H1 (cell line): Measurements from ENCODE around the gene TMBIM1. TPM values are rescaled to one million over a fixed set of nuclear protein-coding genes. Genes with fewer than 3 reads are reported as not detected.

ENCODE experiments used
- CTCF ChIA-PET: fragments of 300-600 bp; sonication (Branson Sonifier 250); formaldehyde crosslinking; loops from one replicate; lab custom pipeline; 2021; ENCODE audit not compliant: partially characterized antibody; lab: Charles Lee
- POLR2A ChIA-PET: fragments of 300-600 bp; sonication (Branson Sonifier 250); formaldehyde crosslinking; loops from one replicate; lab custom pipeline; 2021; ENCODE audit warnings: inconsistent platforms; ENCODE audit not compliant: partially characterized antibody; lab: Charles Lee
- DNase-seq, 2 experiments: peaks; one replicate each; pipeline versions ENCODE4 v3.0.0 to v3.0.0-alpha.2; 2010 to 2022; ENCODE audit warnings: low spot score in 2 of 2, low read depth in 1 of 2, mixed read lengths in 1 of 2
- FAIRE-seq: peaks from 2 replicates; lab custom pipeline; 2011; peaks lifted over from hg19 to GRCh38; lab: Jason Lieb, UNC
- H2AFZ ChIP-seq: 2 replicates; pipeline ENCODE4 v1.8.1; 2012; ENCODE audit warnings: low read length, inconsistent platforms
- H2AK5ac ChIP-seq: 2 replicates; pipeline ENCODE4 v1.6.1; 2013; ENCODE audit warnings: low read depth, low read length
- H2BK120ac ChIP-seq: replicated peaks from 2 replicates; pipeline ENCODE3; 2013; ENCODE audit warnings: low read depth, low read length, inconsistent platforms
- H2BK12ac ChIP-seq: 2 replicates; pipeline ENCODE4 v1.6.1; 2013; ENCODE audit warnings: low read depth, low read length
- H2BK15ac ChIP-seq: 2 replicates; pipeline ENCODE4 v1.6.1; 2013; ENCODE audit warnings: low read length
- H2BK20ac ChIP-seq: 2 replicates; pipeline ENCODE4 v1.6.1; 2013; ENCODE audit warnings: low read length
- H2BK5ac ChIP-seq: 2 replicates; pipeline ENCODE4 v1.6.1; 2013; ENCODE audit warnings: low read depth, low read length
- H3K14ac ChIP-seq: 2 replicates; pipeline ENCODE4 v1.6.1; 2013; ENCODE audit warnings: inconsistent platforms; ENCODE audit not compliant: insufficient read length
- H3K18ac ChIP-seq: 2 replicates; pipeline ENCODE4 v1.6.1; 2013; ENCODE audit warnings: low read length; ENCODE audit errors: extremely low read depth
- H3K23ac ChIP-seq: 2 replicates; pipeline ENCODE4 v1.6.1; 2013; ENCODE audit warnings: inconsistent platforms; ENCODE audit not compliant: insufficient read length
- H3K23me2 ChIP-seq: 2 replicates; pipeline ENCODE4 v1.6.1; 2013; ENCODE audit warnings: low read depth, low read length
- H3K27ac ChIP-seq: 2 replicates; pipeline ENCODE4 v1.6.1; 2011; ENCODE audit warnings: low read depth, low read length, inconsistent platforms
- H3K27me3 ChIP-seq, 4 experiments: replicated peaks in 1 of 4; 1 replicate in 1 of 4; 2 replicates in 3 of 4; pipeline versions ENCODE4 v1.6.1 to v1.8.1; 2011 to 2013; ENCODE audit warnings: low read length in 3 of 4, mild to moderate bottlenecking in 3 of 4, inconsistent platforms in 2 of 4, mixed read lengths in 2 of 4, moderate library complexity in 1 of 4; ENCODE audit not compliant: control insufficient read depth in 3 of 4, insufficient read depth in 3 of 4; ENCODE audit errors: extremely low read depth in 1 of 4
- H3K36me3 ChIP-seq, 4 experiments: 2 replicates each; pipeline versions ENCODE4 v1.6.1 to v1.8.1; 2011 to 2013; ENCODE audit warnings: mild to moderate bottlenecking in 4 of 4, low read length in 3 of 4, moderate library complexity in 2 of 4, control low read depth in 1 of 4, inconsistent platforms in 1 of 4; ENCODE audit not compliant: insufficient read depth in 4 of 4, control insufficient read depth in 2 of 4
- H3K4ac ChIP-seq: replicated peaks from 2 replicates; pipeline ENCODE3; 2013; ENCODE audit warnings: low read length, low read depth, mixed read lengths, inconsistent platforms; ENCODE audit not compliant: insufficient read length
- H3K4me1 ChIP-seq, 4 experiments: replicated peaks in 1 of 4; 1 replicate in 1 of 4; 2 replicates in 3 of 4; pipeline versions ENCODE4 v1.6.1 to v1.8.1; 2011 to 2013; ENCODE audit warnings: low read length in 3 of 4, inconsistent platforms in 2 of 4, mixed read lengths in 1 of 4; ENCODE audit not compliant: insufficient read depth in 4 of 4, control insufficient read depth in 3 of 4
- H3K4me2 ChIP-seq, 2 experiments: 2 replicates each; pipeline versions ENCODE4 v1.6.1 to v1.8.1; 2011 to 2013; ENCODE audit warnings: low read depth in 2 of 2, low read length in 2 of 2, control low read depth in 1 of 2, inconsistent platforms in 1 of 2, mild to moderate bottlenecking in 1 of 2; ENCODE audit not compliant: insufficient read depth in 1 of 2
- H3K4me3 ChIP-seq, 4 experiments: fragments of 200-600, 300-600 bp in 1 of 4; sonication (generic), shearing (Covaris generic), sonication (Bioruptor Twin) in 1 of 4; 2 replicates each; pipeline versions ENCODE4 v1.5.1 to v1.8.1; 2011 to 2016; ENCODE audit warnings: low read length in 4 of 4, low read depth in 3 of 4, control low read depth in 2 of 4, inconsistent platforms in 2 of 4, mild to moderate bottlenecking in 2 of 4, mixed read lengths in 1 of 4, moderate library complexity in 1 of 4; ENCODE audit not compliant: insufficient read depth in 2 of 4; ENCODE audit errors: extremely low read depth in 1 of 4
- H3K56ac ChIP-seq: replicated peaks from 2 replicates; pipeline ENCODE3; 2013; ENCODE audit warnings: low read depth, mild to moderate bottlenecking, mixed read lengths, low read length, inconsistent platforms; ENCODE audit not compliant: insufficient read length
- H3K79me1 ChIP-seq: 2 replicates; pipeline ENCODE4 v1.6.1; 2013; ENCODE audit warnings: low read depth, low read length, control low read depth
- H3K79me2 ChIP-seq, 2 experiments: 2 replicates each; pipeline versions ENCODE4 v1.6.1 to v1.8.1; 2012 to 2013; ENCODE audit warnings: low read length in 2 of 2, mild to moderate bottlenecking in 2 of 2, inconsistent platforms in 1 of 2; ENCODE audit not compliant: insufficient read depth in 2 of 2, control insufficient read depth in 1 of 2
- H3K9ac ChIP-seq, 4 experiments: replicated peaks in 1 of 4; 1 replicate in 1 of 4; 2 replicates in 3 of 4; pipeline versions ENCODE4 v1.6.1 to v1.8.1; 2011 to 2013; ENCODE audit warnings: low read depth in 3 of 4, low read length in 3 of 4, control low read depth in 2 of 4, mild to moderate bottlenecking in 2 of 4, moderate library complexity in 2 of 4, inconsistent platforms in 1 of 4; ENCODE audit errors: extremely low read depth in 1 of 4
- H3K9me3 ChIP-seq, 2 experiments: 2 replicates each; pipeline versions ENCODE4 v1.6.1 to v1.8.1; 2012 to 2013; ENCODE audit warnings: mild to moderate bottlenecking in 2 of 2, moderate library complexity in 2 of 2, control low read depth in 1 of 2, inconsistent platforms in 1 of 2, low read depth in 1 of 2, low read length in 1 of 2, mixed read lengths in 1 of 2; ENCODE audit not compliant: insufficient read depth in 2 of 2
- H4K20me1 ChIP-seq, 2 experiments: replicated peaks in 1 of 2; 2 replicates each; pipeline versions ENCODE3 to v1.8.1; 2011 to 2013; ENCODE audit warnings: inconsistent platforms in 2 of 2, low read length in 2 of 2, mild to moderate bottlenecking in 1 of 2; ENCODE audit not compliant: insufficient read depth in 2 of 2, control insufficient read depth in 1 of 2
- H4K5ac ChIP-seq: 2 replicates; pipeline ENCODE4 v1.6.1; 2013; ENCODE audit warnings: low read length, low read depth, mixed read lengths, inconsistent platforms; ENCODE audit not compliant: insufficient read length
- H4K8ac ChIP-seq: 2 replicates; pipeline ENCODE4 v1.8.0; 2013; ENCODE audit warnings: mild to moderate bottlenecking, moderate library complexity, low read length, inconsistent platforms; ENCODE audit not compliant: insufficient read depth; ENCODE audit errors: extremely low read depth
- H4K91ac ChIP-seq: replicated peaks from 2 replicates; pipeline ENCODE3; 2013; ENCODE audit warnings: low read length, mixed read lengths, inconsistent platforms; ENCODE audit not compliant: insufficient read length
- EGR1 ChIP-seq: IDR thresholded peaks from 2 replicates; pipeline ENCODE4 v1.6.1; 2011; ENCODE audit warnings: low read depth, low read length, borderline replicate concordance
- FOSL1 ChIP-seq: IDR thresholded peaks from 2 replicates; pipeline ENCODE4 v1.6.1; 2011; ENCODE audit warnings: mild to moderate bottlenecking, low read depth, low read length, moderate library complexity; ENCODE audit not compliant: insufficient read depth
- HDAC2 ChIP-seq, 2 experiments: fragments of 300-600 bp in 1 of 2; sonication (generic) in 1 of 2; IDR thresholded peaks; 2 replicates each; pipeline ENCODE4 v1.6.1; 2011 to 2012; ENCODE audit warnings: low read depth in 2 of 2, low read length in 2 of 2, mild to moderate bottlenecking in 2 of 2, moderate library complexity in 2 of 2, borderline replicate concordance in 1 of 2, inconsistent platforms in 1 of 2
- MAX ChIP-seq: IDR thresholded peaks from 2 replicates; pipeline ENCODE4 v1.6.1; 2012; ENCODE audit warnings: inconsistent platforms
- POU5F1 ChIP-seq: IDR thresholded peaks from 2 replicates; pipeline ENCODE4 v1.6.1; 2011; ENCODE audit warnings: low read depth, mild to moderate bottlenecking, low read length, moderate library complexity
- RFX5 ChIP-seq: IDR thresholded peaks from 2 replicates; pipeline ENCODE4 v1.6.1; 2011; ENCODE audit warnings: low read depth, low read length, improper control_type of control experiment, borderline replicate concordance
- SIRT6 ChIP-seq: IDR thresholded peaks from one replicate; pipeline ENCODE4 v1.7.1; 2012; ENCODE audit warnings: low read length, inconsistent platforms
- WGBS, 2 experiments: shearing (Covaris generic) in 1 of 2; methylation state at CpG; one replicate each; pipeline versions ENCODE4 v1.1.6 to v1.1.7; 2013 to 2015; ENCODE audit warnings: low lambda C conversion rate in 2 of 2, mixed read lengths in 2 of 2, inconsistent platforms in 1 of 2, low coverage in 1 of 2, missing lambda C conversion rate in 1 of 2; ENCODE audit not compliant: insufficient replicate concordance in 2 of 2, insufficient coverage in 1 of 2, insufficient read length in 1 of 2; ENCODE audit errors: extremely low coverage in 1 of 2, missing lambda C conversion rate in 1 of 2; 5-methylcytosine and 5-hydroxymethylcytosine counted together
- polyA plus RNA-seq, 7 experiments: library from polyadenylated mRNA; depleted of rRNA in 3 of 7; stranded (reverse) in 5 of 7; unstranded in 2 of 7; fragments of >200 nt in 5 of 7; fragments of 200-250 nt in 2 of 7; gene quantifications; 1 replicate in 5 of 7; 2 replicates in 1 of 7; 4 replicates in 1 of 7; pipeline versions ENCODE4 v1.2.1 to v1.2.3, GENCODE V29; 2011 to 2013; ENCODE audit warnings: missing spikeins in 2 of 7, mixed read lengths in 2 of 7
- total RNA-seq: library from RNA; stranded (reverse); fragmentation: NEBNext Ultra II Directional; extraction: Animal tissue kit (Norgen Biotek cat#: 25700); gene quantifications from 2 replicates; pipeline ENCODE4 v1.2.1, GENCODE V29; 2021
- TF ChIP-seq, protein P1 (sequence below): IDR thresholded peaks from 2 replicates; pipeline ENCODE4 v1.6.1; 2012; ENCODE audit warnings: low read length, inconsistent platforms
- TF ChIP-seq, protein P2 (sequence below): IDR thresholded peaks from 2 replicates; pipeline ENCODE4 v1.6.1; 2011; ENCODE audit warnings: low read length, improper control_type of control experiment

Gene TMBIM1
- total and polyA plus RNA-seq, 2 of the 8 experiments (the other 6 are each of a cell fraction or from before 2014, with no cell fraction given): 22.1 to 36.8 TPM

- Histone ChIP-seq H3K4me1 (peaks cover 5 to 29% (median 21%) of the 10 kb centered on the region in 4 experiments), H3K27me3 (no peaks in the 10 kb centered on the region), H2AK5ac (no peak overlapping the region), H4K8ac (no peak overlapping the region), H2AFZ (no peak overlapping the region), H3K36me3 (no peaks in the 10 kb centered on the region), H3K4ac (no peak overlapping the region), H4K5ac (no peak overlapping the region), H2BK120ac (no peak overlapping the region), H3K18ac (peak overlapping the region; percentile 34; the same call in 1 of the 2 replicates), H3K4me3 (no peak overlapping the region), H3K14ac (no peak overlapping the region), H3K56ac (no peak overlapping the region), H3K23me2 (peaks cover 12% of the 10 kb centered on the region; the same call in 1 of the 2 replicates), H3K9ac (no peak overlapping the region), H3K23ac (no peak overlapping the region), H2BK15ac (no peak overlapping the region), H3K79me2 (no peaks in the 10 kb centered on the region), H2BK5ac (no peak overlapping the region), H3K79me1 (no peaks in the 10 kb centered on the region), H3K27ac (no peak overlapping the region), H3K9me3 (no peaks in the 10 kb centered on the region), H4K20me1 (no peaks in the 10 kb centered on the region), H4K91ac (no peak overlapping the region), H2BK20ac (no peak overlapping the region), H2BK12ac (no peak overlapping the region), H3K4me2 (peak overlapping the region in 1 of 2 experiments; percentile 20; a peak in 1 of 4 replicates)
- 82% methylated on average over 2 of the region's 4 CpGs; no CpG with 5 or more reads in 1 of the 2 experiments for WGBS, 2 experiments
- CTCF ChIA-PET: interaction anchor here (0.6 to 2.7 kb wide), 6 partner anchors 9 to 1174 kb away, joined by 3 to 15 read pairs (median 4); partner anchors contain the start of gene CATIP
- no peak for DNase-seq
- POLR2A ChIA-PET: interaction anchor here (1.0 kb wide), 1 partner anchor 35 kb away, joined by 3 read pairs; no protein-coding TSS in a partner anchor
- FAIRE-seq: no peak
- TF ChIP-seq HDAC2 (IDR thresholded peaks at IDR 0.05; ENCODE audit: borderline replicate concordance in 1 of 2, low read depth in 2 of 2, low read length in 2 of 2): no peak
- no peak for TF ChIP-seq MAX
- TF ChIP-seq EGR1: no peak
- TF ChIP-seq, protein P1, sequence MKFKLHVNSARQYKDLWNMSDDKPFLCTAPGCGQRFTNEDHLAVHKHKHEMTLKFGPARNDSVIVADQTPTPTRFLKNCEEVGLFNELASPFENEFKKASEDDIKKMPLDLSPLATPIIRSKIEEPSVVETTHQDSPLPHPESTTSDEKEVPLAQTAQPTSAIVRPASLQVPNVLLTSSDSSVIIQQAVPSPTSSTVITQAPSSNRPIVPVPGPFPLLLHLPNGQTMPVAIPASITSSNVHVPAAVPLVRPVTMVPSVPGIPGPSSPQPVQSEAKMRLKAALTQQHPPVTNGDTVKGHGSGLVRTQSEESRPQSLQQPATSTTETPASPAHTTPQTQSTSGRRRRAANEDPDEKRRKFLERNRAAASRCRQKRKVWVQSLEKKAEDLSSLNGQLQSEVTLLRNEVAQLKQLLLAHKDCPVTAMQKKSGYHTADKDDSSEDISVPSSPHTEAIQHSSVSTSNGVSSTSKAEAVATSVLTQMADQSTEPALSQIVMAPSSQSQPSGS: no peak
- TF ChIP-seq FOSL1: no peak
- no peak for TF ChIP-seq RFX5
- TF ChIP-seq, protein P2, sequence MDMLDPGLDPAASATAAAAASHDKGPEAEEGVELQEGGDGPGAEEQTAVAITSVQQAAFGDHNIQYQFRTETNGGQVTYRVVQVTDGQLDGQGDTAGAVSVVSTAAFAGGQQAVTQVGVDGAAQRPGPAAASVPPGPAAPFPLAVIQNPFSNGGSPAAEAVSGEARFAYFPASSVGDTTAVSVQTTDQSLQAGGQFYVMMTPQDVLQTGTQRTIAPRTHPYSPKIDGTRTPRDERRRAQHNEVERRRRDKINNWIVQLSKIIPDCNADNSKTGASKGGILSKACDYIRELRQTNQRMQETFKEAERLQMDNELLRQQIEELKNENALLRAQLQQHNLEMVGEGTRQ: no peak
- TF ChIP-seq SIRT6: no peak
- TF ChIP-seq POU5F1: no peak
These were observed 33.4 kb upstream of the TMBIM1 start for GRCh38 chr2:218325566-218326160.
